Right atrium auricular region (tissue), 2 donors: ENCODE results near the gene SLC6A9. TPM values are rescaled to one million over a fixed set of nuclear protein-coding genes. Genes with fewer than 3 reads are reported as not detected.

Experiments
- DNase-seq: peaks from one replicate; pipeline ENCODE4 v3.0.0-alpha.2; 2019; ENCODE audit warnings: low spot score
- H3K27ac ChIP-seq, 2 donors: fragments of 200-600 bp; sonication (generic); 1 replicate in 1 of 2; 2 replicates in 1 of 2; pipeline ENCODE4 v1.5.1; 2016 to 2019
- H3K27me3 ChIP-seq, 2 donors: fragments of 200-600 bp; sonication (generic); one replicate each; pipeline versions ENCODE4 v1.5.1 to v1.6.0; 2017 to 2019
- H3K36me3 ChIP-seq: fragments of 200-600 bp; sonication (generic); one replicate; pipeline ENCODE4 v1.5.1; 2016
- H3K4me1 ChIP-seq, 2 donors: fragments of 200-600 bp; sonication (generic); one replicate each; pipeline versions ENCODE4 v1.5.1 to v1.6.0; 2017 to 2019
- H3K4me3 ChIP-seq, 2 donors: fragments of 200-600 bp; sonication (generic); 1 replicate in 1 of 2; 2 replicates in 1 of 2; pipeline ENCODE4 v1.5.1; 2017 to 2019; ENCODE audit warnings: mild to moderate bottlenecking in 1 of 2, moderate library complexity in 1 of 2
- H3K9me3 ChIP-seq, 2 donors: fragments of 200-600 bp; sonication (generic); one replicate each; pipeline ENCODE4 v1.5.1; 2019
- total RNA-seq, 2 donors: library from RNA; depleted of rRNA; stranded (reverse); fragments of >200 nt; gene quantifications; one replicate each; pipeline ENCODE4 v1.1.0, GENCODE V29; 2016
- TF ChIP-seq, protein P1 (sequence below), 2 donors: fragments of 200-600 bp; sonication (generic); IDR thresholded peaks; one replicate each; pipeline ENCODE4 v1.5.1; 2019; ENCODE audit warnings: antibody characterized with exemption in 2 of 2

SLC6A9 gene
- total RNA-seq, 2 donors from 2014 or later: 1.0 to 1.6 TPM

DNA sequence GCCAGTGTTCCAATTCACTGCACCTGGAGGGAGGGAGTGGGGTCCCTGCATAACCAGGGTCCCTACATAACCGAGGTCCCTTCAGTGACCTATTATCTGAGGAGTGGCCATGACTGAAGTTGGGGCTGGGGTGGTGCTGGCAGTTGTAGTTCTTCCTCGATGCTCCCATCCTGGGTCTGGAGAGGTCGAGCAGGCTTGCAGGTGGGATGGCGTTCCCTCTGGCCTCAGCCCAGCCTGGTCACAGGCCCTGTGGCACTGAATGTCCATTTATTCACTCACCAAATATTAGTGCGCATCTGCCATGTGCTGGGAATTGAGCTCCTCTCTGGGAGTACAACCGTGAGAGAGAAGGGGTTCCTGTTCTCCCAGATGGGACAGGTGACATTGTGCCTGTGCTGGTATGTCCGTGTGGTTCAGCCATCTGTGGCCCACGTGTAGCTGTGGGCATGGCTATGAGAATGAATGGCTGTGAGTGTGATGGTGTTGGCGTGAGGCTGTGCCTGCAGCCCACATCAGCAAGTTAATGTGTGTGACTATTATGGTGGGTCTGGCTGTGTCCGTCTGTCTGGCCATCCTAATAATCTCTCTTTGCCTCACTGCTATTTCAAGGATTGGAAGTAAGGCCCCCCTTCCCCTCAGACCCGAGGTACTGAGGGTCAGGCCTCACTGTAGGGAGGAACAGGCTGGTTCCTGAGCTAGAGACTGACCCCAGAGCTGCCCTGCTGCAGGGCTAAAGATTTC is 3.9 kb upstream of the SLC6A9 start:
- Histone ChIP-seq H3K4me3 (no peak overlapping the region), H3K4me1 (peaks cover 0 to 29% of the 10 kb centered on the region in 2 donors), H3K27ac (peak overlapping the region; percentile 61 to 79), H3K9me3 (no peaks in the 10 kb centered on the region), H3K27me3 (no peaks in the 10 kb centered on the region), H3K36me3 (no peaks in the 10 kb centered on the region)
- DNase-seq: no peak
- TF ChIP-seq, protein P1, sequence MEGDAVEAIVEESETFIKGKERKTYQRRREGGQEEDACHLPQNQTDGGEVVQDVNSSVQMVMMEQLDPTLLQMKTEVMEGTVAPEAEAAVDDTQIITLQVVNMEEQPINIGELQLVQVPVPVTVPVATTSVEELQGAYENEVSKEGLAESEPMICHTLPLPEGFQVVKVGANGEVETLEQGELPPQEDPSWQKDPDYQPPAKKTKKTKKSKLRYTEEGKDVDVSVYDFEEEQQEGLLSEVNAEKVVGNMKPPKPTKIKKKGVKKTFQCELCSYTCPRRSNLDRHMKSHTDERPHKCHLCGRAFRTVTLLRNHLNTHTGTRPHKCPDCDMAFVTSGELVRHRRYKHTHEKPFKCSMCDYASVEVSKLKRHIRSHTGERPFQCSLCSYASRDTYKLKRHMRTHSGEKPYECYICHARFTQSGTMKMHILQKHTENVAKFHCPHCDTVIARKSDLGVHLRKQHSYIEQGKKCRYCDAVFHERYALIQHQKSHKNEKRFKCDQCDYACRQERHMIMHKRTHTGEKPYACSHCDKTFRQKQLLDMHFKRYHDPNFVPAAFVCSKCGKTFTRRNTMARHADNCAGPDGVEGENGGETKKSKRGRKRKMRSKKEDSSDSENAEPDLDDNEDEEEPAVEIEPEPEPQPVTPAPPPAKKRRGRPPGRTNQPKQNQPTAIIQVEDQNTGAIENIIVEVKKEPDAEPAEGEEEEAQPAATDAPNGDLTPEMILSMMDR (IDR thresholded peaks at IDR 0.05): no peak

DNA sequence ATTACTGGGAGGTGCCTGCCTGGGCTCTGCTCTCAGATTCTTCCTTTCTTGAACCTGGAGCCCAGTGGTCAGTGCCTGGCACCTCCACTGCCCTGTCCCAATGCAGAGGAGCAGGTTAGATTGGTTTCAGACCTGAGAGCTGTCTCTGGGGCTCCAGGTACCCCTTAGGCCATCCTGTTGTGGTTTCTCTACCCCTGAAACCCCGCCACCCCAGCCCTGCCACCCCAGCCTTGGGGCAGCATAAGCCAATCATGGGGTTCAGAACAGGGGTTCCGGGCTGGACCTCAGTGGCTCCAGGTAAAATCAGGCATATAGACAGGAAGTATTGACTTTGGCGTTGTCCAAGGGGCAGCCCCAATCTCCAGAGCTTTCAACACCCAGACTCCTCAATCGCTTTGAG is 3.2 kb upstream of the SLC6A9 start:
- Histone ChIP-seq H3K27me3 (no peaks in the 10 kb centered on the region), H3K4me1 (peaks cover 0 to 32% of the 10 kb centered on the region in 2 donors), H3K36me3 (no peaks in the 10 kb centered on the region), H3K9me3 (no peaks in the 10 kb centered on the region), H3K4me3 (no peak overlapping the region), H3K27ac (no peak overlapping the region)
- TF ChIP-seq, protein P1 (IDR thresholded peaks at IDR 0.05): no peak
- no peak for DNase-seq

DNA sequence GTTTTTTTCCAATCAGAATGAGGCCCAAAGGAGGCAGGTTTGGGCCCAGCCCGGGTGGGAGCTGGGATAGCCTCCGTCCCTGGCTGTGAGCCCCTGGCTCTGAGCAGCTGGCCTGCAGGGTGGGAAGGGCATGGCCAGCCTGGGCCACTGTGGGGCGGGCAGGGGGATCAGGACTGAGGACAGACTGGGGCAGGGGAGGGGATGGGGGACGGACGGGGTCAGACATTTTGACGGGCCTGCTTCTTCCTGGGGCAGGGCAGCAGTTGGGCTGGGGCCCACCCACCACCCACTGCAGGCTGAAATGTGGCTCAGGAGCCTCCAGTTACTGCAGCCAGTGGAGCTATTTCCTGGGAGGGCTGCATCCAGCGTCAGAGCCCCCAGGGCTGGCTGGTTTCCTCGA is 2.5 kb upstream of the SLC6A9 start:
- Histone ChIP-seq H3K4me3 (no peak overlapping the region), H3K36me3 (no peaks in the 10 kb centered on the region), H3K27ac (no peak overlapping the region), H3K9me3 (no peaks in the 10 kb centered on the region), H3K4me1 (peaks cover 0 to 39% of the 10 kb centered on the region in 2 donors), H3K27me3 (no peaks in the 10 kb centered on the region)
- TF ChIP-seq, protein P1 (IDR thresholded peaks at IDR 0.05): no peak
- DNase-seq: no peak

DNA sequence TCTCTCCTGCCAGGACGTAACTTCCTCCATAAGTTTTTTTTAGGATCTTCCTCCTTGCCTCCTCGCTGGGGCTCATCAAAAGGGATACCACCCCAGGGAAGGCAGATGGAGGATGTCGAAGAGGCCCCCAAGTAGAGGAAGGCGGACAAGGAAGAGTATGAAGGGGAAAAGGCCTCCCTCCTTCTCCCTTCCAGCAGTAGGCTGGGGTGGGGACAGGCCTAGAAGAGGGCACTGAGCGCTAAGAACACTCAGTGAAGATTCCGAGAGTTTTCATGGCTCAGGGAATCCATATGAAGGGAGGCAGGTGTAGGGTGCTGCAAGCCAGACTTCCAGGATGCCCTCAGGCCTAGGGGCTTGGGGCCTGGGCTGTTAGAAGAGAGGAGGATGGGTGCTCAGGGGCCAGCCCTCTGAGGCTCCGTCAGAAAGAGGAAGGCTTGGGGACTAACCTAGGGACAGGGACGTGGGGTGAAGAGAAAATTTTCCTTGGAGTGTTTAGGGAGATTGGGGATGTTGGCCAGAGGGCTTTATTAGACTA is 1.8 kb upstream of the SLC6A9 start:
- H3K9me3 ChIP-seq: no peaks in the 10 kb centered on the region
- H3K4me1 ChIP-seq: peaks cover 0 to 39% of the 10 kb centered on the region in 2 donors

DNA sequence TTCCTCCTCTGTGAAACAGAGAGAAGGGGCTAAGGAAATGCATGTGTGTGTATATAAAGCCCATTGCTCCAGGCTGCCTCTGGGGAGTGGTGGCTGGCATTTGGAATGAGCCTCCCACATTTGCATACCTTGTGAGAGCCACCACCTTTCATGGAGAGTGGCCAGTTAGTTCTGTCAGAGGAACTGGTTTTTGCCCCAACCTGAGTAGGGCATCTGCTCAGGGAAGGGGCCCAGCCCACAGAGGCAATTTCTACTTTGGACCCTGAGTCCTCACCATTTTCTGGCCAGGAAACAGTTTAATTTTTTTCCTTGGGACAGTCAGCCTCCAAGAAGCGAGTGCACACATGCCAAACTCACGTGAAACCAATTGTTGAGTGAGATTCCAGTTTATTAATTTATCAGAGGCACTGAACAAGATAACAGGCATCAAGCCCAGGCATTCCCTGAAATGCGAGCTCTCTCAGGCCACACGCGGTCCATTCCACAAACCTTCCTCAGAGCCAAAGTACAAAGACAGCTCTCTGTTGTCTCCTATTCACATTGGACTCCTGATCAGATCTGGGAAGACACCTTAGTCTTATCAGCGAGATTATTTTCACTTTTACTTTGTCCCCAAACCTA is 1.0 kb upstream of the SLC6A9 start:
- Histone ChIP-seq H3K27ac (peak overlapping the region in 1 of 2 donors; percentile 87), H3K4me3 (no peak overlapping the region), H3K9me3 (no peaks in the 10 kb centered on the region), H3K4me1 (peaks cover 0 to 39% of the 10 kb centered on the region in 2 donors), H3K27me3 (no peaks in the 10 kb centered on the region), H3K36me3 (no peaks in the 10 kb centered on the region)
- DNase-seq: no peak
- TF ChIP-seq, protein P1 (IDR thresholded peaks at IDR 0.05): no peak

More for the DNA sequence above, 1.8 kb upstream of the SLC6A9 start:
- Histone ChIP-seq H3K4me3 (no peak overlapping the region), H3K36me3 (no peaks in the 10 kb centered on the region), H3K27ac (no peak overlapping the region), H3K27me3 (no peaks in the 10 kb centered on the region)
- DNase-seq: no peak
- TF ChIP-seq, protein P1 (IDR thresholded peaks at IDR 0.05): no peak
